ENCODE measurements around the gene CFAP161.

CFAP161 gene

GRCh38 chr15:81185631-81186295 is 51.7 kb downstream of the CFAP161 start:
- no peak for DNase-seq

GRCh38 chr15:81188354-81188753 is 54.3 kb downstream of the CFAP161 start:
- DNase-seq, result no peak

DNA sequence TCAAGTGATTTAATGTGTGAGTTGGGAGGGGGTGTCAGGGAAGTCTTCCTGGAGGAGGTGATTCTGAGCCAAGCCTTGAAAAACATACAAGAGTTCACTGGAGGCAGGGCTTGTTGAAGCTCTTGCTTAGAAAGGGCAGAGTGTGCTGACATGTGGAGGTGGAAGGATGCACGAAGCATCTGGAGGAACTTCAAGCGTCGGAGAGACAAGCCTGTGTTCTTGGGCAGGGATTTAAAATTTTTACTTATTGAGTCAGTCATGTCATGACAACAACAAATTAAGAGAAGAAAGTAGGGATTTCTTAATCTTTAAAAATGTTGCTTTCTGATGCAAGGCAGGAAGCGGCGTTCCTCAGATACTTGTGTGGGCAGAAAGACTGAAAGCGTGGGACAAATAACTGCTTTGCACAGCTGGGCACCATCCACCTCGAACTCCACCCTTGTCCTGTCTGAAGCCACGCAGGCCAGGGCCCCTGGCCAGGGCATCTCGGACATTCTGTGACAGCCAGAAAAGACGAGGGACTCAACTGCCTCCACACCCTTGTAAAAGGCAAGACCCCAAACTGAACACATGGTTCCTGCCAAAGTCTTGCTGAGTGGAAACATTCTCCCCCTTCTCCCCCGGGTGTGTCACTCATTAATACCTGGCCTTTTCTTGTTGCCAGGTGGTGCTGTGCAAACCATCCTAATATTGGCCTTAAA is 55.7 kb downstream of the CFAP161 start:
- no peak for DNase-seq

- DNase-seq, result no peak
Measured at GRCh38 chr15:81190922-81191507, 56.9 kb downstream of the CFAP161 start.

- DNase-seq, result no peak
Measured at GRCh38 chr15:81191701-81192100, 57.6 kb downstream of the CFAP161 start.

GRCh38 chr15:81194723-81195122 is 60.7 kb downstream of the CFAP161 start:
- DNase-seq, result no peak

- no peak for DNase-seq
Measured at GRCh38 chr15:81195339-81195864, 61.3 kb downstream of the CFAP161 start.

DNA sequence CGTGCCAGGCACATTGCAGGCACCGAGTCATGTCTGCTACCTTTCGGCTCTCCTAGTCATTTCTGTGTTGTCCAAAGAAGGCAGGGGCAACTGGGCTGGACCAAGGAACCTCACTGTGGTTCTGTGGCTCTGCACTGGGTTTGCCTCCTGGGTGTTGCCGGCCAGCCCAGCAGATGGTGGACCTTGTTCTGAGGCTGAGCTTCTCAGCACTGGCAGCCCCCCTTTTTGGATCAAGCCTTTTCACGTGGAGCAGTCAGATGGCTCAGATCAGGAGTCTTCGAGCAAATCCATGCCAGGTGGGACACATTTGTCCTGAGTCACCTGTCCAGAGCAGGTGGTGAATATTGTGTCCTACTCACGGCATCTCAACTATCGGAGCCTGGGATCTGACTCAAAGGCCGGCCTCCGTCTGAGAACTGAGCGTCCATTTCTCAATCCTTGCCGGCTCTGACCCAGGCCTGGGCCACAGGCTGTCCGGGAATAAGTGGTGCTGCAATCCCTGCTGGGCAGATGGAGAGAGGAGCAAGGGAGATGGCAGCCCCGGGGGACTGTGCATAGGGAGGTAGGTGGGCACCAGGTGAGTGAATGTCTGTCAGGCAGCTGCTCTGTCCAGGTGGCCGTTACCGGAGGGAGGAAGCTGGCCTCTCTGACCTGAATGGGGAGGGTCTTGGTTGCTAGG is 62.6 kb downstream of the CFAP161 start, which contains the start of gene IL16:
IL16 (plus strand) TSS at position 304 of the 679 bp plus-strand sequence. CDS start 28,521 bp downstream, outside the sequence.
- DNase-seq, result no peak

- no peak for DNase-seq
Measured at GRCh38 chr15:81197255-81197630, 63.2 kb downstream of the CFAP161 start.

DNA sequence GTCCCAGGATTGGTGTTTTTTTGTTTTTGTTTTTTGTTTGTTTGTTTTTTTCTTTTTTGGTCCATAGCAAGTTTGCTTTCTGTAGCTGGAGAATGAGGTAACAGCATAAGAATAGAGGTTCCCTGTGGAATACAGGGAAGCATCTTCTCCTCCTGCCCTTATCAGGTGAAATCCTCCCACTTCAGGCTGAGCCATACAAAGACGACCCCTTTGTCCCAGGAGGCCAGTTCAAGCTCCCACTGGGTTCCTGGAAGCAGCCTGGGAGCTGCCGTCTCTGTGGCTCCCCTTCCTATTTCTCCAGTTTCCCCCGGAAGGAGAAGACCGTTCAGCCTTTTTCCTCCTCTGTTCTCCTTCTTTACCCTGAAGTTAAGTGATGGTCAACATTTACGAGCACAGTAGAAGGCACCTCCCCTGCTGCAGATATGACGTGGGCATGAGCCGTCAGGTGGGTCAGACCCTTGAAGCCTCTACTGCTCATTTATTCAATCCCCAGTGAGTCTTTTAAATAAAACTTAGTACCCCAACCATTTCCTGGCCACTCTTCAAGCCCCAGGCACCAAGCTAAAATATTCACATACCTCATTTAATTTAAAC is 63.7 kb downstream of the CFAP161 start:
- DNase-seq, result no peak

Data from NCI-H69 (cell line).